Activated CD4-positive, CD25-positive, alpha-beta regulatory T cell treated with anti-CD3 and anti-CD28 coated beads, Interleukin-2, amount 50 U/mL, for 72 hours (primary cell): Measurements from ENCODE around the gene FYB1.
"Not testable (repeated sequence)": the region's sequence is repeated elsewhere in the genome, so short reads cannot be mapped to it uniquely, and the experiment has no call there.

Experiments used
- DNase-seq: peaks from one replicate; pipeline ENCODE4 v3.0.0; 2021

FYB1 gene

DNA sequence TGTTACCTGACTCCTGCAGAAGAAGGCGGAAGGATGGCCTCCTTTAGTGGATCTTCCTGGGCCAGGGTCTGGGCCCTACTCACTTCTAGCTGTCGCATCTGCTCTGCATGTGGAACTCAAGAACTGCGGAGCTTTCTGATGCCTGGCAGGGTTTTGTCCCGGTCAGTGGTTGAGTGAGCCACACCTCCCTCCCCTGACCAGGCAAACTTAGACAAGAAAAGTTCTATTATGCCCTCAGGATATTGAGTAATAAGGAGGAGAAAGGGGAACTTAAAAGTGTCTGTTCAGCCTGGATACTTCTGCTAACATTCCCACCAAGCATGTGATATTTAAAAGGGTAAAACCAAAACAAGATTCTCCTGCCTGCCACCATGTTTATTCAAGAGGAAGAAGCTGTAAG, at the start of gene FYB1:
FYB1 (minus strand) TSS at position 127 of the 400 bp plus-strand sequence. CDS start 16,603 bp downstream, outside the sequence.
- DNase-seq, result no peak

DNA sequence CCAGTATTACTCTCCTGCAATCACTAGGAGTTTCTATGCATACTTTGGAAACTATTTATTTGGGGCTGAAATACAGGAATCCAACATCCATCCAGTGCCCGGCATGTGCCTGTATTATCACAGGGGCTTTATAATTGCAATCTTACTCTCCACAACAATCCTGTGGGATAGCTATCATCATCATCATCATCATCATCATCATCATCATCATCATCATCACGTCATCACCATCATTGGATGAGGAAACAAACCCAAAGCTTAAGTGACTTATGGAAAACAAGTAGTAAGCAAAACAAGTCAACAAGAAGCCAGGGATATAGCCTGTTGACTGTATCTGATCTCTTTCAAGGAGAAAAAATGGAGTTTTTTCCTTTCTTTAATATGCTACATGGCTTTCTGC, 47.8 kb upstream of the FYB1 start:
- DNase-seq, result no peak

DNA sequence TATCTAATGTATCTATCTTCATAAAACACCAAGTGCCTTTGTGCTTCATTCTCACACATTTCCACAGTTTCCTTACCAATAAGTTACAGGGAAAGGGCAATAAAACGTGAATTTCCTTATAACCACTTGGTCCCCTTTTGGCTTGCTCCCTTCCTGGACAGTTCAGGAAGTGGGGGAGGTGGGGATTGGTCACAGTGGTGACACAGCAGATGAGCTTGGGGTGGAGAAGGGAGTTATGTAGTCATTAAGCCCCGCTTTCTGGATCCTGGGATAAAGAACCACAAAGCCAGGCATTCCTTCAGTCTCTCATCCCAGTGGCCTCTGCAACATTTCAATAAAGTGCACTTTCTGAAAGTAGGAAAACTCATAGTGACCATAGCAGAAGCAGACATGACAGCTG, 47.1 kb upstream of the FYB1 start:
- no peak for DNase-seq

- DNase-seq, result no peak
Observed at GRCh38 chr5:39264528-39264927, 45.2 kb upstream of the FYB1 start.

- no peak for DNase-seq
Observed at GRCh38 chr5:39262981-39263380, 43.6 kb upstream of the FYB1 start.

- DNase-seq, result no peak
Observed at GRCh38 chr5:39260095-39260494, 40.7 kb upstream of the FYB1 start.

GRCh38 chr5:39257554-39257953, 38.2 kb upstream of the FYB1 start:
- DNase-seq, result no peak

DNA sequence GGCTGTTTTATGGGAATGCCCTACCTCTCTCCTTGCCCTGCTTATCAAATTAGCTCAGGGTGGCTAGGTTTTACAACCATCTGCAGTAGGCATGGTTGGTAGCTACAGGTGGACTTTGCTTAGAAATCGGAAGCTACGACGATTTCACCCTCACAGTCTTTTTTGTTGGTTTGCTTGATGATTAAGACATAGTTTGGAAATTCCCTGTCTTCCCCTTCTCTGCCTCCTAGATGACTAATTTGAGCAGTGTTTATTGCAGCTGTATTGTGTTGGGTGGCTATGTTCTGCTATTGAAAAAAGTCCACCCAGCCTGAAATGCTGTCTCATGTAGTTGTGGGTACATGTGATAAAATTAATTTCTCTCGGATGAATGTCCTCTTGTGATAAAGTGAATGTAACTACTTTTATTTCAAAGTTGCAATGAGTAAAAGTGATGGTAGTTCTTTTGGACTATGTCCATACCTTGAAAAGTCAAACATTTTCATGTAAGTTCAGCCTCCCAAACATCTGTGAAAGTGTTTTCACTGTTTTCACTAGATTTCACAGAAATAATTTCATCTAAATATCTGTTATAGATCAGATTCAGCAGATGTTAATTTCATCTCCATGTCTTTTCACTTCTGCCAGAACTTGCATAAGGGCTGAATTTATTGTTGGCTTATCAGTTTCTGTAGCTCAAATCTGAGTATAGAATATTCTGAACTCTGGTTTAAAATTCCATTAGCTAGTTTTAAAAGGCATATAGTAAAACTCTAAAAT, 37.3 kb upstream of the FYB1 start:
- no peak for DNase-seq

- no peak for DNase-seq
Observed at GRCh38 chr5:39255406-39255805, 36.0 kb upstream of the FYB1 start.

DNA sequence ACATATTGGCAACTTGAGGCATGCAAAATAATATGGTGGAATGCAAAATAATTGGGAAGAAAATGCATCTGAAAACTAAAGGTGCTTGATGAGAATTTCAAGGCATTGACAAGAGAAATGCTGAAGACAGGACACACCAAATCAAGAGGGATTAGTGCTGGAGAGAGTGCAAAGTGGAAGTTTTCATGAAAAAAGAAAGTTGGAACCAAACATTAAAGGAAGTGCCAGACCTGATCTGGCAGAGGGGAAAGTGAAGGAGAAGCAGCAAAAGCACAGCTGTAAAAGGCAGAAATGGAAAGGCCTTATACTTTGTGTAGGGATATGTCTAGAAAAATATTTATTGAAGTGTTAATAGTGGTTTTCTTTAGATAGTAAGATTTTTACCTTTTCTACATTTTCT, 35.3 kb upstream of the FYB1 start:
- DNase-seq, result no peak

GRCh38 chr5:39253196-39253595, 33.8 kb upstream of the FYB1 start:
- no peak for DNase-seq

DNA sequence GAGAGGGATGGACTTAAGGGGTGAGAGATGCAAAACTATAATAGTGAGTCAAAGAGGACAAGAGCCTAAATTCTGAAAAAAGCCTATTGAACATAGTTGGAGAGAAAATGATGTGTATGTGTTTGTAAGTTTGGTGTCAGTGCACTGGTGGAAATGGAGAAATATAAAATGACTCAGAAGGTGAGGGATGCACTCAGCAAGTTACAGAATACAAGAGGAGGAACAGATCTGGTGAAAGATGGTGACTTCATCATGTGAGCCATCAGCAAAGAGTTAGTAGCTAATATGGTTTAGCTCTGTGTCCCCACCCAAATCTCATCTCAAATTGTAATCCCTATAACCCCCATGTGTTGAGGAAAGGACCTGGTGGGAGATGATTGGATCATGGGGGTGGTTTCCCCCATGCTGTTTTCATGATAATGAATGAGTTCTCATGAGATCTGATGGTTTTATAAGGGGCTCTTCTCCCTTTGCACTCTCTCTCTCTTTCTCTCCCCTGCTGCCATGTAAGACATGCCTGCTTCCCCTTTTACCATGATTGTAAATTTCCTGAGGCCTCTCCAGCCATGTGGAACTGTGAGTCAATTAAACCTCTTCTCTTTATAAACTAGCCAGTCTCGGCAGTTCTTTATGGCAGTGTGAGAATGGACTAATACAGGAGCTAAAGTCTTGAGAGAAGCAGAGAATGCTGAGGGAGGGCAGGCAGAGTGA, 30.4 kb upstream of the FYB1 start:
- DNase-seq, result no peak

DNA sequence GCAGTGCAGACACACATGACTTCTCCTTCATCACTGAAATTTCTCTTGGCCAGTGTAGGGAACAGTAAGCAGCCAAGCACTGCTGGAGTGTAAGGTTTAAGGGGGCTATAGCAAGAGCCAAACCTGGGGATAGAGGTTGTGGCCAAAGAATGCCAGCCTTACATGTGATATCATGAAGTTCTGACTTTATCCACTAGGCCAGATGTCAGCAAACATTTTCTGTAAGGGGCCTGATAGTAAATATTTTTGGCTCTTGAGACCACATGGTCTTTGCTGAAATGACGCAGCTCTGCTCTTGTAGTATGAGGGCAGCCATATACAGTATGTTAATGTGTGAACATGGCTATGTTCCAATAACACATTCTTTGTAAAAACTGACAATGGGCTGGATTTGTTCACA, 29.7 kb upstream of the FYB1 start:
- no peak for DNase-seq

GRCh38 chr5:39240750-39241149, 21.4 kb upstream of the FYB1 start:
- DNase-seq, result no peak

- no peak for DNase-seq
Observed at GRCh38 chr5:39238366-39239105, 19.2 kb upstream of the FYB1 start.

GRCh38 chr5:39236718-39237117, 17.4 kb upstream of the FYB1 start:
- DNase-seq, result no peak

- DNase-seq, result no peak
Observed at GRCh38 chr5:39235648-39236047, 16.3 kb upstream of the FYB1 start.

DNA sequence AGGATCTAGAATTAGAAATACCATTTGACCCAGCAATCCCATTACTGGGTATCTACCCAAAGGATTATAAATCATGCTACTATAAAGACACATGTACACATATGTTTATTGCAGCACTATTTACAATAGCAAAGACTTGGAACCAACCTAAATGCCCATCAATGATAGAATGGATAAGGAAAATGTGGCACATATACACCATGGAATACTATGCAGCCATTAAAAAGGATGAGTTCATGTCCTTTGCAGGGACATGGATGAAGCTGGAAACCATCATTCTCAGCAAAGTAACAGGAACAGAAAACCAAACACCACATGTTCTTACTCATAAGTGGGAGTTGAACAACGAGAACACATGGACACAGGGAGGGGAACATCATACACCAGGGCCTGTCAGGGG, 15.1 kb upstream of the FYB1 start:
- DNase-seq, result not testable (repeated sequence)

- no peak for DNase-seq
Observed at GRCh38 chr5:39233783-39234182, 14.4 kb upstream of the FYB1 start.

GRCh38 chr5:39231705-39232525, 12.6 kb upstream of the FYB1 start:
- no peak for DNase-seq

DNA sequence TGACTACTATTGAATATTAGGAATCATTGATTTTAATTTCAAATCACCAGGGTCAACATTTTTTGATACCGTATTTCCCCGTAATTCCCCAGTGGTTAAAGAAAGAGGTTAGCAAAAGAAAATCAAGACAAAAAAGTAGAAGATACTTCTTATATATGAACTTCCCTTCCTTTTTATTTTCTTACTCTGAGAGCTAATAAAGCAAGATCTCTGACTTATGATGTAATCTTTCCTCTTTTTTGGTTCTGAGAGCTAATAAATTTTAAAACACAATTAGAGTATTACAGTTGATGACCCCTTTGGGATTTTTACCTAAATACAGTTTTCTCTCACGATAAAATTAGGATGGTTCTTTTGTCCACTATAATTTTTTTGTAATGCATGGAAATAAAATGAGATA, 9.2 kb upstream of the FYB1 start:
- DNase-seq, result no peak

- DNase-seq, result no peak
Observed at GRCh38 chr5:39226558-39226957, 7.2 kb upstream of the FYB1 start.

DNA sequence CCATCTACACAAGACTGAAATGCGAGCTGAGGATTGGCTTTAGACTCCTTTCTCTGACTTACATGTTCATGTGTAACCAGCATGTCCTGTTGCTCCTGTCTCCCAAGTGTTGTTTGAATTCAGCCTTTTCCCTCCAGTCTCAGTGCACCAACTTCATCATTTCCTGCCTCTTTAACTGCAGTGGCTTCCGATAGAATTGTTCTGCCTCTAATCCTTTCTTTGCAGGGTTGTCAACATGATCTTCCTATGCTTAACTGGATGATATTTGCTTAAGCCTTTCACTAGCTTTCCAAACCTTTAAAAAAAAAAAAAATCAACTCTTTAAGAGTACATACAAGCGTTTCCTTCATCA, 6.7 kb upstream of the FYB1 start:
- DNase-seq, result no peak
